Lower leg skin (tissue), 3 donors: ENCODE results near the gene TXN.

Experiments used
- POLR2A ChIP-seq, 2 donors: fragments of 450-650 bp; IDR thresholded peaks; one replicate each; pipeline ENCODE4 v1.6.1; 2016 to 2017; ENCODE audit warnings: antibody characterized with exemption in 2 of 2, mild to moderate bottlenecking in 1 of 2, moderate library complexity in 1 of 2
- TF ChIP-seq, protein P1 (sequence below), 3 donors: fragments of 450-650 bp; IDR thresholded peaks; one replicate each; pipeline ENCODE4 v1.5.1; 2016; ENCODE audit warnings: antibody characterized with exemption in 3 of 3, mild to moderate bottlenecking in 3 of 3, moderate library complexity in 2 of 3

DNA sequence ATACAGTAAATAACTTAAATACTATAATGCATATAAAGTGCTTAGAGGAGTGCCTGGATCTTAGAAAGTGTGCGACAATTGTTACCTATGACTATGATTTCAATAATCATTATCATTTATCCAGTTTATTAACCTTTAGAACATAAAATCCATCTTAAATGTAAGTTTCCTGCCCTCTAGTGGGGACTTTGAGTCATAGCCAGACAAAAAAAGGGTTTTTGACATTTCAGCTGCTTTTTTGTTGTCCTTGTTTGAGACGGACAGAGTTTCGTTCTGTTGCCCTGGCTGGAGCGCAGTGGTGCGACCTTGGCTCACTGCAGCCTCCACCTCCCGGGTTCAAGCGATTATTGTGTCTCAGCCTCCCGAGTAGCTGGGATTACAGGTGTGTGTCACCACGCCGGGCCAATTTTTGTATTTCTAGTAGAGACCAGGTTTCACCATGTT is 38.6 kb downstream of the TXN start:
- TF ChIP-seq, protein P1, sequence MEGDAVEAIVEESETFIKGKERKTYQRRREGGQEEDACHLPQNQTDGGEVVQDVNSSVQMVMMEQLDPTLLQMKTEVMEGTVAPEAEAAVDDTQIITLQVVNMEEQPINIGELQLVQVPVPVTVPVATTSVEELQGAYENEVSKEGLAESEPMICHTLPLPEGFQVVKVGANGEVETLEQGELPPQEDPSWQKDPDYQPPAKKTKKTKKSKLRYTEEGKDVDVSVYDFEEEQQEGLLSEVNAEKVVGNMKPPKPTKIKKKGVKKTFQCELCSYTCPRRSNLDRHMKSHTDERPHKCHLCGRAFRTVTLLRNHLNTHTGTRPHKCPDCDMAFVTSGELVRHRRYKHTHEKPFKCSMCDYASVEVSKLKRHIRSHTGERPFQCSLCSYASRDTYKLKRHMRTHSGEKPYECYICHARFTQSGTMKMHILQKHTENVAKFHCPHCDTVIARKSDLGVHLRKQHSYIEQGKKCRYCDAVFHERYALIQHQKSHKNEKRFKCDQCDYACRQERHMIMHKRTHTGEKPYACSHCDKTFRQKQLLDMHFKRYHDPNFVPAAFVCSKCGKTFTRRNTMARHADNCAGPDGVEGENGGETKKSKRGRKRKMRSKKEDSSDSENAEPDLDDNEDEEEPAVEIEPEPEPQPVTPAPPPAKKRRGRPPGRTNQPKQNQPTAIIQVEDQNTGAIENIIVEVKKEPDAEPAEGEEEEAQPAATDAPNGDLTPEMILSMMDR (IDR thresholded peaks at IDR 0.05), result peak in 1 of 3 donors; percentile 67
- no peak for TF ChIP-seq POLR2A (IDR thresholded peaks at IDR 0.05)
